HG02852 (cell line): ENCODE results near the gene MEIOB.
"Not testable (repeated sequence)": the region's sequence is repeated elsewhere in the genome, so short reads cannot be mapped to it uniquely, and the experiment has no call there.

Experiments used
- ATAC-seq: cut with Tn5 transposase; IDR thresholded peaks from one replicate; pipeline ENCODE4 v1.9.1; 2021; ENCODE audit warnings: mild to moderate bottlenecking, moderate library complexity; ENCODE audit not compliant: unreplicated experiment

MEIOB gene

DNA sequence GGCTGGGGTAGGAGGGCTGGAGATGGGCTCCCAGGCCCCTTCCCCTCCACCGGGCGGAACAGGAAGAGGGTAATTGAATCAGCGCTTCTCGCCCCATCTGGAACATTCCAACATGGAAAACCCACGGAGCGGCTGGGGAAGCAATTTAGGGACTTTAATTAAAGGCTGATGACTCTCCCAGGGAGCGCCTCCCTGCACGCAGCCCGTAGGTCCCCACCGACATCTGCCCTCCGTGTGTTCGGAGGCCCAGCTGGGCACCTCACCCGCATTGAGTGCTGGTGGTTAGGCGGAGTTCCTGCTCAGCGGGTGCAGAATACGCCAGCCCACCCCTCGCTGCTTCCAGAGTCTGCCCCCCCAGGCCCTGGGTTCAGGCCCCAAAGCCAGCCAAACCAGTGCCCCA lies 36.2 kb upstream of the MEIOB start:
- ATAC-seq = no peak

DNA sequence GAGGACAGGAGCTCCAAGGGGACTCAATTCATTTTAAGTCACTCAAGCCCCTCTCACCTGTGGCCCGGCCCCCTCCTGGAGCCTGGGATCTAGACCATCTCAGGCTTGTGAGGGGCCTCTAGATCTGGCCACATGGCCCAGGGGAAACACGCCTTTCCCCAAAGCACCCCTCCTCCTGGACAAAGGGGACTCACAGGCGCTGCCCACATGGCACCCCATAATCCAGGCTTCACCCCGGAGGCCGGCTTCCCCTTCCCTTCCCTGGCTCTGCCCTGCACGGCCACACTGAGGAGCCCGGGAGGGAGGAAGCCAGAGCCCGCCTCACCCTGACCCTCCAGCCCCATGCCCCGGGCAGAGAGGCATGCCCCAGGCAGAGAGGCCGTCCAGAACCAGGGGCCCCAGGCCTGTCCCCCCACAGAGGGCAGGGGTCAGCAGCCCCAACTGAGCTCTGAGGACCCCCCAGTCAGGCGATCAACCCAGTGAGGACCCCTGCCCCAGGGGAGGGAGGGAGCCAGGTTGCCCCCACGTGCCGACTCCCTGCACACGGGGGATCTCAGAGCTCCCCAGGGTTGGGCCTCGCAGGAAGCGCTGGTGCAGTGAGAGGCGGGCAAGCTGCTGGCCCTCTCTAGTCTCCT lies 35.4 kb upstream of the MEIOB start:
- no peak for ATAC-seq

GRCh38 chr16:1906846-1907165 lies 34.8 kb upstream of the MEIOB start:
- ATAC-seq = no peak

- ATAC-seq = no peak
Measured at GRCh38 chr16:1906055-1906845, 34.3 kb upstream of the MEIOB start.

DNA sequence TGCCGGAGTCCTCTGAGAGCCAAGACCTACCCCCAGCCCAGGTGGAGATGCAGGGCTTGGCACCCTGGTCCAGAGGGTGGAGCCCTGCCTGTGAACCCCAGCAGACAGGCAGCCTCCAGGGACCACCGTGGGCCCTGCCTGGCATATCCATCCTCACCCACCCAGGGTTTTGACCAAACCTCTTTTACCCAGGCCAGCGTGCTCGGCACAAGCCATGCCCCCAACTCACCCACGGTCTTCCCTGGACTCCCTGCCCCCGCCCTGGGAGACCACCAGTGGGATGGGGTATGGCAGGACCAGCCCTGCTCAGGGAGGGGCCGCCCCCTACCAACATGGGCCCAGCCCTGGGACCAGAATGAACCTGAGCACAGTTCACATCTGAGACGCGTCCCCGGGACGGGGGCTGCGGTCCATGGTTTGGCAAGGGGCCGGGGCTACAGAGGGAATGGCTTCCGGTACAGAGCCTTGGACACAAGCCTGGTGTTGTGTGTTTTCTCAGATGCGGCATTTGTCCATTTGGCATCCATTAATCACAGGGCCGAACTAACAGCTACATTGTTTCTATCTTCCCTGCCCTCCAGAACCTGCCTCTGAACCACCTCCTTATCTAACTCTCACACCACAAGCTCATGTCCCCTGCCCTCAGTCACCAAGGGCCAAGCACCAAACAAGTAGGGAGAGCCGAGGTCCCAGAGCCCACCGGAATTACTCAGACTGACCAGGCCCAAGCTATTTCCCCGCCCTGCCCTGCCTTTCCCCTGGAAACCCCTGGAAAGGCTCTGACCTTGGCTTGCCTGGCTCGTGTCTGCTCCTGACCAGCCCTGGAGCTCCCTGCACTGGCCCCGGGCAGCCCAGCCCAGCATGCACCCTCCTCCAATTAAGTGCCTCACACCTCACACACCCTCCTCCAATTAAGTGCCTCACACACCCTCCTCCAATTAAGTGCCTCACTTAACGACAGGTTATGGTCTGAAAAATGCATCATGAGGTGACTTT lies 32.2 kb upstream of the MEIOB start:
- no peak for ATAC-seq

GRCh38 chr16:1903220-1903574 lies 31.2 kb upstream of the MEIOB start:
- ATAC-seq = no peak

DNA sequence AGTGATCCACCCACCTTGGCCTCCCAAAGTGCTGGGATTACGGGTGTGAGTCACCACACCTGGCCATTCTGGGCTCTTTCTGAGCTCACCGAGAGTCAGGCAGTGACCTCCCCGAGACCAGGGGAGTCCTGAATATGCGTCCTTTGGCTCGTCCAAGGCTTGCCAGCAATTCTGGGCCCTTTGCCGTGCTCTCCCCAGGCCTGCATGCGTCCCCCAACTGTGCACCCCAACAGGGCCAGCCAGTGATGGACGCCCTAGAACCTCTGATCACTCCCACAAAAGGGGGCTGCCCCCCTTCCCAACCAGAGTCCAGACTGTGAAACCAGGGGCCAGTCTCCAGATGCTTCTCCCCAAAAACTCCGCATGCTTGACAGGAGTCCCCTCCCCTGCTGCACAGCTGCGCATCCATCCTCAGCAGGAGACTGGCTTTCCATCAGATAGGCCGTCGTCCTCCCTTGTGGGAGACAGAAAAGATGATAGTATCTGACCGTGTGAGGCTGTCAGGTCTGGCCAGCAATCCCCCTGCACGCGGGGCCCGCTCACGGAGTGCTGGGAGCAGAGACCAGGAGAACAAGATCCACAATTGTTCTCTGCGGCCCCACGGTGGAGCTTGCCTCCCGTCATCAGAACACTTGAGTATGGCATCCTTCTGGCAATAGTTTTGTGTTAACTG lies 30.7 kb upstream of the MEIOB start:
- ATAC-seq = no peak

- ATAC-seq = no peak
Measured at GRCh38 chr16:1900452-1900774, 28.4 kb upstream of the MEIOB start.

DNA sequence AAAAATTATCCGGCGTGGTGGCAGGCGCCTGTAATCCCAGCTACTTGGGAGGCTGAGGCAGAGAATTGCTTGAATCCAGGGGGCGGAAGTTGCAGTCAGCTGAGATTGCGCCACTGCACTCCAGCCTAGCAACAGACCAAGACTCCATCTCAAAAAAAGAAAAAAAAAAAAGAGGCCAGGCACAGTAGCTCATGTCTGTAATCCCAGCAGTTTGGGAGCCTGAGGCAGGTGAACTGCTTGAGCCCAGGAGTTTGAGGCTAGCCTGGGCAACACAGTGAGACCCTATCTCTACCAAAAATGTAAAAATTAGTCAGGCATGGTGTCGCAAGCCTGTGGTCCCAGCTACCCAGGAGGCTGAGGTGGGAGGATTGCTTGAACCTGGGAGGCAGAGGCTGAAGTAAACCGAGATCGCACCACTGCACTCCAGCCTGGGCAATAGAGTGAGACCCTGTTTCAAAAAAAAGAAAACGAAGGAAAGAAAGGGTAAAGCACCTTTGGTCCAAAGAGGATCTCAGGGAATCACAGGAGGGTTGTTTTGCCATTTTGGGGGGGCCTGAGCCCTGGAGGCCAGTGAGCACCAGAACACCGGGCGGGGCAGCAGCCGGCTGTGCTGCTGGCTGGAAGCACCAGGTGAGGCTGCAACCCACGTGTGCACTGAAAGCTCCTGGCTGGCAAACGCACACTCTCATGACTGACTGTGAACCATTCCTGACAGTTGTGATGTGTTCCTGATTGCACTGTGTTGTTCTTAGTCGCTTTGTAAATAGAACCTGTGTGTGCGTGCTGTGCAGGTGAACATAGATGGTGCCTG lies 27.9 kb upstream of the MEIOB start:
- no peak for ATAC-seq

DNA sequence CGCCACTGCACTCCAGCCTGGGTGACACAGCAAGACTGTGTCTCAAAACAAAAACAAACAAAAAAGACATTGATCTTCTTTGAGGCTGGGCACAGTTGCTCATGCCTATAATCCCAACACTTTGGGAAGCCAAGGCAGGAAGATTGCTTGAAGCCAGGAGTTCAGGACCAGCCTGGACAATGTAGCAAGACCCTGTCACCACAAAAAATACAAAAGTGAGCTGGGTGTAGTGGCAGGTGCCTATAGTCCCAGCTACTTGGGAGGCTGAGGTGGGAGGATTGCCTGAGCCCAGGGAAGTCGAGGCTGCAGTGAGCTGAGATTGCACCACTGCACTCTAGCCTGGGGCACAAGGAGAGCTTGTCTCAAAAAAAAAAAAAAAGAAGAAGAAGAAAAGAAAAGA lies 25.7 kb upstream of the MEIOB start:
- not testable (repeated sequence) for ATAC-seq

DNA sequence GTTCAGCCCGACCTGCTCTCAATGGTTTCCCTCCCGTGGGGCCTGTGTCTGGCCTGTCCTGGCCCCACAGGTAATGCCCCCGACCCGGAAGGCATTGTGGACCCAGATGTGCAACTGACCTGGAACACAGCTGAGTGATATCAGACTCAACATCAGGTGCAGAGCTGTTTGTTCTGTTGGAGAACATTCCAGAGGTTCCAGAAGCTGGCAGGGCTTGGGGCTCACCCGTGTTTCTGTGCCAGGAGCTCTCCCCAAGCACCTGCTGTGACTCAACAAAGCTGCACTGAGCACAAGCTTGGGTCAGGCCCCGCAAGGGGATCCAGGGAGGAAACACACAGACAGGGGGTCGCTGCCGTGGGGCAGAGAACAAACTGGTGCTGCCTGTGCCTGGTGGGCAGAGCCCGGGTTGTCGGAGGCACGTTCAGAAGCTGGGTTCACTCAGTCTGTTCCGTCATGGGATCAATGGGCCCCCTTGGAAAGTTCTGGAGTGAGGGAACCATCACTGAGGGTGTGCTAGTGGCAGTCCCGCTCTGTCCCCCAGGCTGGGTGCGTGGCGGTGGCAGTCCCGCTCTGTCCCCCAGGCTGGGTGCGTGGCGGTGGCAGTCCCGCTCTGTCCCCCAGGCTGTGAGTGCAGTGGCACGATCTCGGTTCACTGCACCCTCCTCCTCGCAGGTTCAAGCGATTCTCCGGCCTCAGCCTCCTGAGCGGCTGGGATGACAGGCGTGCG lies 24.1 kb upstream of the MEIOB start:
- no peak for ATAC-seq

GRCh38 chr16:1895068-1895467 lies 23.1 kb upstream of the MEIOB start:
- ATAC-seq = no peak

DNA sequence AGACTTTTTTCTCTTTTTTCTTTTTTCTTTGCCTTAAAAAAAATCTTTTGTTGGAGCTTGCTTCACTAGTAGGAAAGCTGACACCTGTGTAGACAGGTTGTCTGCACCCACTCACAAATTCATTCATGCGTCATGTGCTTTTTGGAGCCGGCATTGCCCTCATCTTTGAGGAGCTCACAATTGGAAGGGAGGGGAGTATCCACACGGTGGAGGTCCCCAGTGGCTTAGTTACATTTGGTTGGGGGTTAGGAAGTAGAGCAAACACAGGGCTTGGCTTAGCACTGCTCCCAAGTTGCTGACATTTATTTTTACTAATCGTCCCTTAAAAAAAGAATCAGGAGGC lies 18.7 kb upstream of the MEIOB start:
- no peak for ATAC-seq

- no peak for ATAC-seq
Measured at GRCh38 chr16:1890024-1890707, 18.2 kb upstream of the MEIOB start.

- ATAC-seq = no peak
Measured at GRCh38 chr16:1887711-1888354, 15.9 kb upstream of the MEIOB start.

DNA sequence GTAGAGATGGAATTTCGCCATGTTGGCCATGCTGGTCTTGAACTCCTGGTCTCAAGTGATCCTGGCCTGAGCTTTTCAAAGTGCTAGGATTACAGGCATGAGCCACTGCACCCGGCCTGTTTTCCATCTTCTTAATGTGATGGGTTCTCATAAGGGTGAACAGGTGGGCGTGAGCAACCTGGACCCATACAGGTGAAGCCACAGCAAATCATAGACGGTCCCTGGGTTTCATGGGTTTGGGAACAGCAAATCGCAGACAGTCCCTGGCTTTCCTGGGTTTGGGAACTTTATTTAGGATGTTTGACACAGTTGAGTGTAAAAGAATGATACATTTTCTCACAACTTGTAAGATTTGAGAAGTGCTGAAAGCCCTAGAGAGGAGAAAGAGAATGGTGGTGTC lies 12.9 kb upstream of the MEIOB start:
- ATAC-seq = no peak

DNA sequence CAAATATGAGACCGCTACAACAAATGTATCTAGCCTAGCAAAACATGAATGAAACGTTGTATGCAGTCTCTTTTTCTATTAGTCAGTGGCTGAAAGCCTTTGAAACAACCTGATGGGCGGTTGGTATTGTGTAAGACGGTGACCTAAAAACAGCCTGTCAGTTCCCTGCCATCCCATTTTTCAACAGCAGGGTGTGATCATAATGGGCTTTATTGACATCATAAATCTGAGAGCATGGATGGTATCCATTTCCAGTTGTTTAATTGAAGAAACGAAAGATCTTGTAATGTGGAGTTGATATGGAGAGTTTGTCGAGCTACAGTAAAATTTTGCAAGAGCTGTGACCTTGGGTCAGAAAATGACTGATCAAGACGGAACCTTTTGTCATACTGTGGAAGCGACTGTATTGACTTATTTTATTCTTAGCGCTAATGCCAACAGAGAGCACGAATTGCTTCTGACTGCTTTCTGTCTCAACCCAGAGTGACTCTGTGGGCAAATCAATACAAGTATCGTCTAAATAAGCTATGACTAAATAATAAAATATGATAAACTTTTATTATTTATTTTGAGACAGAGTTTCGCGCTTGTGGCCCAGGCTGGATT lies 12.3 kb upstream of the MEIOB start:
- no peak for ATAC-seq

DNA sequence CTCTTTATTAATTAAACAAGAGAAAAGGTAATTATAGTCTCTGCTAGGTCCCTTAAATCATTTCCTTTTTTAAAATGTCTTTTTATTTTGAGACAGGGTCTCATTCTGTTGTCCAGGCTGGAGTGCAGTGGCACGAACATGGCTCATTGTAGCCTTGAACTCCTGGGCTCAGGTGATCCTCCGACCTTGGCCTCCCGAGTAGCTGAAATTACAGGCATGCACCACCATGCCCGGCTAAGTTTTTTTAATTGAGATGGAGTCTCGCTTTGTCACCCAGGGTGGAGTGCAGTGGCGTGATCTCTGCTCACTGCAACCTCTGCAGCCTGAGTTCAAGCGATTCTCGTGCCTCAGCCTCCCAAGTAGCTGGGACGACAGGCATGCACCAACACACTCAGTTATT lies 9.2 kb upstream of the MEIOB start:
- not testable (repeated sequence) for ATAC-seq
